ENCODE results near the gene CCDC68. TPM values are rescaled to one million over a fixed set of nuclear protein-coding genes. Genes with fewer than 3 reads are reported as not detected.

The CCDC68 gene
- total RNA-seq, 1 experiment from 2014 or later = 3.1 TPM

DNA sequence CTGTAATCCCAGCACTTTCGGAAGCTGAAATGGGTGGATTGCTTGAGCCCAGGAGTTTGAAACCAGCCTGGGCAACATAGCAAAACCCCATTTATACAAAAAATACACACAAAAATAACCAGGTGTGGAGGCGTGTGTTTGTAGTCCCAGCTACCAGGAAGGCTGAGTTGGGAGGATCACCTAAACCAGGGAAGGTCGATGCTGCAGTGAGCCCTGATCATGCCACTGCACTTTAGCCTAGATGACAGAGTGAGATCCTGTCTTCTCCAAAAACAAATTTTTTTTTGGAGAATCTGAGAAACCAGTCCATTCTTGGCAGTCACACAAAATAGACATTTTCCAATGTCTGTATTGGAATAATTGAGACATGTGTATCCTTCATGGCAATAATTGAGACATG, 84.2 kb downstream of the CCDC68 start:
- no TSS peak for BruUV-seq (replicated peaks)
- Histone ChIP-seq H3F3A (ENCODE audit: low read length, unreplicated experiment) (no peaks in the 10 kb centered on the region), H3K79me2 (ENCODE audit: low read length) (no peaks in the 10 kb centered on the region), H4K20me1 (ENCODE audit: low read length) (no peaks in the 10 kb centered on the region), H3K4me2 (ENCODE audit: low read length) (no peak overlapping the region), H3K4me3 (ENCODE audit: low read length) (no peak overlapping the region), H3K4me1 (ENCODE audit: insufficient read depth, low read length) (peaks cover under 1% of the 10 kb centered on the region; the same call in 1 of the 2 replicates), H3K9me3 (ENCODE audit: low read length) (no peaks in the 10 kb centered on the region), H3K9me2 (replicated peaks; ENCODE audit: low read length) (no peaks in the 10 kb centered on the region), H2AFZ (ENCODE audit: low read length) (no peak overlapping the region), H3K27me3 (ENCODE audit: low read length) (no peaks in the 10 kb centered on the region), H3K27ac (ENCODE audit: low read length) (no peak overlapping the region), H3K9ac (ENCODE audit: low read length) (no peak overlapping the region), H3K36me3 (ENCODE audit: low read depth, low read length) (no peaks in the 10 kb centered on the region)
- ChIA-PET CTCF (no interaction called here), POLR2A (ENCODE audit: unreplicated experiment) (no interaction called here)
- TF ChIP-seq CTCF (conservative IDR thresholded peaks at IDR 0.05; ENCODE audit: low read depth, low read length) = no peak
- no peak for TF ChIP-seq EZH2 (IDR thresholded peaks at IDR 0.05; ENCODE audit: low read length, unreplicated experiment)
- no peak for TF ChIP-seq EZH2phosphoT487 (IDR thresholded peaks at IDR 0.05; ENCODE audit: borderline replicate concordance, low read length)
- DNase-seq (no peak), ATAC-seq (no peak)
- intact Hi-C loops (cut with micrococcal nuclease) = no loop called here

DNA sequence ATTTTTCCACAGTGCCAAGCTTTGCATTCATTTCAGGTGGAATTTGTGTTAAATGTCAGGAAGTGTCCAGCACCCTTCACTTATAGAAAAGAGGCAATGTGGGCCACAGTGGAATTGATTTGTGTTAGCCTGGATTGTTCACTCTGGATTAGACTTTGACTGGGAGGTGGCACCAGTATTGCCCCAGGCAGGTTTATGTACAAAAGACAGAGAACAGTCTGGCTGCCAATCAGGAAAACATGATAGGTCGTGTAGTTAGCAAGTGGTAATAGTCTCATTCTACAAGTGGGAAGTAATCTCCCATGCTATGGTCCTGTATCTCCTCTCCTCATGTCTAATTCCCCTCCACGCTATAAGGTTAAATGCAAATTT, 85.4 kb downstream of the CCDC68 start:
- ATAC-seq (no peak), DNase-seq (no peak)
- Histone ChIP-seq H3K4me2 (ENCODE audit: low read length) (no peak overlapping the region), H3K4me1 (ENCODE audit: insufficient read depth, low read length) (no peaks in the 10 kb centered on the region), H4K20me1 (ENCODE audit: low read length) (no peaks in the 10 kb centered on the region), H2AFZ (ENCODE audit: low read length) (no peak overlapping the region), H3F3A (ENCODE audit: low read length, unreplicated experiment) (no peaks in the 10 kb centered on the region), H3K9me3 (ENCODE audit: low read length) (no peaks in the 10 kb centered on the region), H3K36me3 (ENCODE audit: low read depth, low read length) (no peaks in the 10 kb centered on the region), H3K4me3 (ENCODE audit: low read length) (no peak overlapping the region), H3K9me2 (replicated peaks; ENCODE audit: low read length) (no peaks in the 10 kb centered on the region), H3K27me3 (ENCODE audit: low read length) (no peaks in the 10 kb centered on the region), H3K27ac (ENCODE audit: low read length) (no peak overlapping the region), H3K79me2 (ENCODE audit: low read length) (no peaks in the 10 kb centered on the region), H3K9ac (ENCODE audit: low read length) (no peak overlapping the region)
- intact Hi-C loops (cut with micrococcal nuclease) = no loop called here
- no peak for TF ChIP-seq EZH2phosphoT487 (IDR thresholded peaks at IDR 0.05; ENCODE audit: borderline replicate concordance, low read length)
- TF ChIP-seq EZH2 (IDR thresholded peaks at IDR 0.05; ENCODE audit: low read length, unreplicated experiment) = no peak
- no peak for TF ChIP-seq CTCF (conservative IDR thresholded peaks at IDR 0.05; ENCODE audit: low read depth, low read length)
- ChIA-PET POLR2A (ENCODE audit: unreplicated experiment) (no interaction called here), CTCF (interaction anchor here (0.6 kb wide), 1 partner anchor 87 kb away, joined by 3 read pairs; no protein-coding TSS in a partner anchor)
- BruUV-seq (replicated peaks) = no TSS peak

DNA sequence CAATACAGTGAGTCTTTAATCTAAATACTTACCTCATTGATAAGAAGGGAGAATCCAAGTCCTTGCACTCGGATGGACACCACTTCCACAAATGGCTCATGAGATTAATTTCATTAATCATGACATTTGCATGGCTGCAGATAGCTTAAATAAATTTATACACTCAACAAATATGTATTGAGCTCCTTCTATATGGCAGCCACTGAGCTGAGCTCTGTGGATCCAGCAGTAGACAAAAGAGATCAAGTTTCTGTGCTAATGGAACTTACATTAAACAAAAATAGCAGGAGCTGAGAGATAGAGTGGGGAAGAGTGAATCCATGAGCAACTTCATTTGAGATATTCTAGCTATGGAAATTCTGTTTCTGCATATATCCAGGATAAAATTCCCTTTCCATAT, 86.6 kb downstream of the CCDC68 start:
- H3F3A ChIP-seq (ENCODE audit: low read length, unreplicated experiment) = no peaks in the 10 kb centered on the region
- H3K4me1 ChIP-seq (ENCODE audit: insufficient read depth, low read length) = no peaks in the 10 kb centered on the region
- no peak for DNase-seq
- ChIA-PET CTCF (no interaction called here), POLR2A (ENCODE audit: unreplicated experiment) (interaction anchor here (0.6 kb wide), 1 partner anchor 19 kb away, joined by 3 read pairs; no protein-coding TSS in a partner anchor)
- intact Hi-C loops (cut with micrococcal nuclease) = no loop called here
- no TSS peak for BruUV-seq (replicated peaks)
- no peak overlapping the region for H2AFZ ChIP-seq (ENCODE audit: low read length)
- no peak for ATAC-seq
- H3K4me3 ChIP-seq (ENCODE audit: low read length) = no peak overlapping the region
- TF ChIP-seq EZH2 (IDR thresholded peaks at IDR 0.05; ENCODE audit: low read length, unreplicated experiment) (no peak), CTCF (conservative IDR thresholded peaks at IDR 0.05; ENCODE audit: low read depth, low read length) (no peak), EZH2phosphoT487 (IDR thresholded peaks at IDR 0.05; ENCODE audit: borderline replicate concordance, low read length) (no peak)
- H3K9me3 ChIP-seq (ENCODE audit: low read length) = no peaks in the 10 kb centered on the region
- no peaks in the 10 kb centered on the region for H3K9me2 ChIP-seq (replicated peaks; ENCODE audit: low read length)
- no peaks in the 10 kb centered on the region for H3K27me3 ChIP-seq (ENCODE audit: low read length)
- H3K36me3 ChIP-seq (ENCODE audit: low read depth, low read length) = no peaks in the 10 kb centered on the region
- no peaks in the 10 kb centered on the region for H3K79me2 ChIP-seq (ENCODE audit: low read length)
- H3K27ac ChIP-seq (ENCODE audit: low read length) = no peak overlapping the region
- no peaks in the 10 kb centered on the region for H4K20me1 ChIP-seq (ENCODE audit: low read length)
- no peak overlapping the region for H3K4me2 ChIP-seq (ENCODE audit: low read length)
- H3K9ac ChIP-seq (ENCODE audit: low read length) = no peak overlapping the region
